Measurements from ENCODE around the gene PLK3. TPM values are rescaled to one million over a fixed set of nuclear protein-coding genes. Genes with fewer than 3 reads are reported as not detected.

Gene PLK3
- total and polyA plus RNA-seq, 10 of the 15 experiments (the other 5 are each of a cell fraction or from before 2014, with no cell fraction given), result 1.5 to 23.2 (median 12.1) TPM

- POLR2A ChIA-PET, result interaction anchor here (0.6 to 3.0 kb wide), 9 partner anchors 8 to 1073 kb away, joined by 3 to 29 read pairs (median 6); partner anchors contain the start of genes RNU5D-1 and RPS8
- no peak overlapping the region; the same call in 1 of the 2 replicates for H2AFZ ChIP-seq (ENCODE audit: control insufficient read depth, low read depth, low read length)
- FAIRE-seq (no peak), ATAC-seq (peak; percentile 3), DNase-seq (ENCODE audit: low read depth, low spot score) (no peak)
- H3K27me3 ChIP-seq (replicated peaks in 1 of 2; ENCODE audit: control insufficient read depth in 2 of 2, insufficient read depth in 2 of 2, low read length in 1 of 2), result no peaks in the 10 kb centered on the region
- no TSS peak for BruUV-seq (replicated peaks)
- peak overlapping the region; percentile 95 for H3K4me2 ChIP-seq (ENCODE audit: control insufficient read depth, insufficient read depth)
- TF ChIP-seq NFYB (IDR thresholded peaks at IDR 0.05; ENCODE audit: insufficient read depth, low read depth, low read length) (no peak), ETV6 (conservative IDR thresholded peaks at IDR 0.05 in 1 of 2, IDR thresholded peaks at IDR 0.05 in 1 of 2; ENCODE audit: borderline replicate concordance in 1 of 2, low read depth in 1 of 2) (no peak), BCL3 (IDR thresholded peaks at IDR 0.05; ENCODE audit: borderline replicate concordance, insufficient read depth, low read depth, low read length, poor library complexity, severe bottlenecking) (no peak), EED (IDR thresholded peaks at IDR 0.05; ENCODE audit: low read depth) (no peak), POLR2A (IDR thresholded peaks at IDR 0.05; ENCODE audit: low read depth, low read length) (no peak), FOXM1 (IDR thresholded peaks at IDR 0.05; ENCODE audit: low read depth, low read length) (no peak), MLLT1 (IDR thresholded peaks at IDR 0.05) (no peak), SIX5 (IDR thresholded peaks at IDR 0.05; ENCODE audit: low read depth, low read length, severe bottlenecking) (no peak), BACH1 (IDR thresholded peaks at IDR 0.05; ENCODE audit: borderline replicate concordance) (no peak), SMAD5 (IDR thresholded peaks at IDR 0.05; ENCODE audit: low read depth) (no peak), KAT2A (conservative IDR thresholded peaks at IDR 0.05; ENCODE audit: control insufficient read depth, low read depth, low read length) (no peak)
- no peak overlapping the region for H3K4me3 ChIP-seq
- no peak overlapping the region for H3K9ac ChIP-seq (ENCODE audit: control insufficient read depth, insufficient read depth, low read length)
- H3K79me2 ChIP-seq (ENCODE audit: control insufficient read depth, insufficient read depth, low read length), result no peaks in the 10 kb centered on the region; the same call in 1 of the 2 replicates
- peaks cover 0 to 12% of the 10 kb centered on the region in 2 experiments; a peak in 2 of 4 replicates for H3K36me3 ChIP-seq (ENCODE audit: control insufficient read depth in 2 of 2, insufficient read depth in 2 of 2, low read length in 1 of 2)
- in situ Hi-C loops (cut with MboI), result no loop called here
- CTCF ChIA-PET, result interaction anchor here (0.6 to 5.2 kb wide), 19 partner anchors 8 to 1936 kb away, joined by 3 to 40 read pairs (median 4); partner anchors contain the start of genes BTBD19, PLK3, RNU5D-1 and RPS8
- peaks cover 30% of the 10 kb centered on the region for H3K4me1 ChIP-seq (ENCODE audit: control insufficient read depth, insufficient read depth, low read length)
- RAD21 ChIA-PET (ENCODE audit: unreplicated experiment), result interaction anchor here (0.6 to 2.8 kb wide), 3 partner anchors 9 to 226 kb away, joined by 4 to 11 read pairs (median 4); partner anchors contain the start of genes HECTD3, PLK3, RPS8 and UROD
- H3K9me3 ChIP-seq (replicated peaks; ENCODE audit: control insufficient read depth, insufficient read depth, low read length), result no peaks in the 10 kb centered on the region
- WGBS (ENCODE audit: insufficient coverage, insufficient replicate concordance, low lambda C conversion rate, missing lambda C conversion rate), result 62% methylated on average over 6 of the region's 6 CpGs
- no peaks in the 10 kb centered on the region; the same call in 1 of the 2 replicates for H4K20me1 ChIP-seq (ENCODE audit: control insufficient read depth, insufficient read depth)
- H3K27ac ChIP-seq (ENCODE audit: control insufficient read depth, insufficient read depth), result no peak overlapping the region
- SMC1A ChIA-PET (ENCODE audit: uncharacterized antibody, unreplicated experiment), result interaction anchor here (0.6 to 2.5 kb wide), 6 partner anchors 8 to 63 kb away, joined by 3 to 9 read pairs (median 5); partner anchors contain the start of genes PLK3 and RNU5D-1
- intact Hi-C loops (cut with micrococcal nuclease; ENCODE audit: unreplicated experiment), result no loop called here
Measured at GRCh38 chr1:44785029-44785380, 15.2 kb upstream of the PLK3 start.

All from GM12878 (cell line).